Fibroblast of pulmonary artery (primary cell): Measurements from ENCODE around the gene IKZF3.

ENCODE experiments used
- DNase-seq: peaks from one replicate; pipeline ENCODE4 v3.0.0-alpha.2; 2010; ENCODE audit warnings: low read depth
- H3K4me3 ChIP-seq: replicated peaks from 2 replicates; pipeline ENCODE4 v1.5.1; 2011; ENCODE audit warnings: low read depth, mild to moderate bottlenecking, control low read depth, low read length, moderate library complexity
- CTCF ChIP-seq: IDR thresholded peaks from 2 replicates; pipeline ENCODE4 v1.5.1; 2011; ENCODE audit warnings: mild to moderate bottlenecking, control low read depth, low read length, inconsistent platforms; ENCODE audit errors: missing control alignments

Gene IKZF3

DNA sequence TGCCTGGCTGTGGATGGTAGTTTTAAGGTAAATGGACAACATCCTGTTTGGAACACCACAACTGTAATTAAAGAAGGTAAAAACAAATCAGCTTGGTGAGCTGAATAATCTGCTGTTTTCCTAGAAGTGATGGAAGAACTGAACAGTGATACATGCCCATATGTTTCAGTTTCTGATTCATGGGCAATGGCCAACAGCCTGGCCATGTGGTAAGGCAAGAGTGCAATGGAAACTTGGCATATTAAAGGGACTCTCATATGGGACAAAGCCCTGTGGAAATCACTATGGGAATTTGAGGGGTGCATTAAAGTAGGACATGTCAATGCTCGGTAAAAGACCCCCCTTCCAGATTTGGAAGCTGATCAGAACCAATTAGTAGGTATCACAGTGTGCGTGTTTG, 37.8 kb downstream of the IKZF3 start:
- DNase-seq = no peak
- TF ChIP-seq CTCF = no peak

DNA sequence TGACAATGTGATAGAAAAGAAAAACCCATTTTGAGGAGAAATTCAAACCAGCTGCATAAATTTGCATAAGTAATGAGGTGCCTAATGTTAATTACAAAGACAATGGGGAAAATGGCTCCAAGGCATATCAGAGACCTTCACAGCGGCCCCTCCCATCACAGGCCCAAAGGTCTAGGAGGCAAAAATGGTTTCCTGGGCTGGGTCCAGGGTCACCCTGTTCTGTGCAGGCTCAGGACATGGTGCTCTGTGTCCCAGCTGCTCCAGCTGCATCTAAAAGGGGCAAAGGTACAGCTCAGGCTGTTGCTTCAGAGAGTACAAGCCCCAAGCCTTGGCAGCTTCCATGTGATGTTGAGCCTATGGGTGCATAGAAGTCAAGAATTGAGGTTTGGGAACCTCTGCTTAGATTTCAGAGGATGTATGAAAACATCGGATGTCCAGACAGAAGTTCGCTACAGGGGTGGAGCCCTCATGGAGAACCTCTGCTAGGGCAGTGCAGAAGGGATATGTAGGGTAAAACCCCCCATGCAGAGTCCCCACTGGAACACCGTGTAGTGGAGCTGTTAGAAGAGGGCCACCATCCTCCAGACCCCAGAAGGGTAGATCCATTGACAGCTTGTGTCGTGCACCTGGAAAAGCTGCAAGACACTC, 40.6 kb downstream of the IKZF3 start:
- no peak for DNase-seq
- no peak for TF ChIP-seq CTCF
- no peak overlapping the region for H3K4me3 ChIP-seq

More for the DNA sequence above, 37.8 kb downstream of the IKZF3 start:
- no peak overlapping the region for H3K4me3 ChIP-seq

- no peak overlapping the region for H3K4me3 ChIP-seq
- no peak for DNase-seq
- no peak for TF ChIP-seq CTCF
These were observed 42.1 kb downstream of the IKZF3 start for GRCh38 chr17:39822051-39822451.

- no peak for DNase-seq
- H3K4me3 ChIP-seq = no peak overlapping the region
- no peak for TF ChIP-seq CTCF
These were observed 43.1 kb downstream of the IKZF3 start for GRCh38 chr17:39820987-39821386.

DNA sequence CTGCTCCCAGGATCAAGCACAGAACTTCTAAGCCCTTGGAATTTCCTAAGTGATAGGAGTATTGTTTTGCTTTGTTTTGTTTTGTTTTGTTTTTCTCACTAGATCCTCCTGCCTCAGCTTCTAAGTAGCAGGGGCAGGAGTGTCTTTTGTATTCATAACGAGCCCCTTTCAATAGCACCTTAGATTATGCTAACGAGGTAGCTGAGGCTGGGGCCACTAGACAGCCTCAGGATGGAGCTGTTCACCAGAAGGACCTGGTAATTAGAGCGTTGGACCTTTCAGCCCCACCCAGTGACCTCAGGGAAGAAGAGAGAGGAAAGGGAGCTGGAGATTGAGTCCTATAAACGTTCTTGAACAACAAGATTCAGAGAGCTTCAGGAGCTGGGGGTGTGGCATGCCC, 43.6 kb downstream of the IKZF3 start:
- TF ChIP-seq CTCF = no peak
- DNase-seq = no peak
- H3K4me3 ChIP-seq = no peak overlapping the region

DNA sequence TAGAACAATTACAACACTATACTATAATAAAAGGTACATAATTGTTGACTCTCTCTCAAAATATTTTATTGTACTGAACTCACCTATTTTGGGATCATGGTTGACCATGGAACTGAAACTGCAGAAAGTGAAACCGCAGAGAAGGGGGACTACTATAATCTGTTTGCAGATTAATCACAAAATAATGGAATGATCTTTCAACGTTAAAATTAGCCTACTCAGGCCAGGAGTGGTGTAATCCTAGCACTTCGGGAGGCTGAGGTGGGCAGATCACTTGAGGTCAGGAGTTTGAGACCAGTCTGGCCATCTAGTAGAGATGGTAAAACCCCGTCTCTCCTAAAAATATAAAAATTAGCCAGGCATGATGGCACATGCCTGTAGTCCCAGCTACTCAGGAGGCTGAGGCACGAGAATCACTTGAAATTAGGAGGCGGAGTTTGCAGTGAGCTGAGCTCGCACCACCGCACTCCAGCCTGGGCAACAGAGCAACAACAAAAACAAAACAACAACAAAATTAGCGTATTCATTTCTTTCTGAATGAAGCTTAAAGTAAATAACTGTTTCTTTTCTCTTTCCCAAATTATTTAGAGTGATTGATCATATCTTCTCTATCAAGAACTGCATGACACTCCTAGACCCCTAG, 45.6 kb downstream of the IKZF3 start:
- TF ChIP-seq CTCF = no peak
- no peak for DNase-seq
- no peak overlapping the region for H3K4me3 ChIP-seq

GRCh38 chr17:39816272-39816671, 47.8 kb downstream of the IKZF3 start:
- H3K4me3 ChIP-seq = no peak overlapping the region
- DNase-seq = no peak
- TF ChIP-seq CTCF = no peak
